AG09309 (cell line): ENCODE data around the gene PEX16.

Source experiments
- DNase-seq: peaks from one replicate; pipeline ENCODE4 v3.0.0-alpha.2; 2010; ENCODE audit warnings: low read depth
- H3K4me3 ChIP-seq: 2 replicates; pipeline ENCODE4 v1.5.1; 2011; ENCODE audit warnings: mild to moderate bottlenecking, low read depth, low read length, moderate library complexity; ENCODE audit not compliant: control insufficient read depth
- TF ChIP-seq, protein P1 (sequence below): IDR thresholded peaks from 2 replicates; pipeline ENCODE4 v1.5.1; 2011; ENCODE audit warnings: mild to moderate bottlenecking, low read depth, low read length, inconsistent platforms; ENCODE audit not compliant: insufficient read depth, control insufficient read depth; ENCODE audit errors: missing control alignments

Gene PEX16

DNA sequence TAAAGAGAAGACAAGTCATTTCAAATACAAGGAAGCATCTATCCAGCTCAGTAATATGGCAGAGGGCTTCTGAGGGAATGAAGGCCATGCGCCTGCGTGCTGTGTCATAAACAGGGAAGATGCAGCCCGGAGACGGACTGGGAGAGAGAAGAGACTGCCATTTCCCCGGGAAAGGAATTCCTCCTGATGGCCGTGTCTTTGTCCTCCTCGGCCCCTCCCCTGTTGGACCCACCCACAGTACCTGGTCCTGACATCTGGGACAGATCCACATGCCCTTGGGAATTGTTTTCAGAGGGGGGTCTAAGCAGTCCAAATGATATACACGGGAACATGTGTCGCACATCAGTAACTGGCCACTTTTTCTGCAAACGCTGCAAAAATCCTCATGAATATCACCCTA is 20.2 kb upstream of the PEX16 start:
- no peak overlapping the region for H3K4me3 ChIP-seq
- TF ChIP-seq, protein P1, sequence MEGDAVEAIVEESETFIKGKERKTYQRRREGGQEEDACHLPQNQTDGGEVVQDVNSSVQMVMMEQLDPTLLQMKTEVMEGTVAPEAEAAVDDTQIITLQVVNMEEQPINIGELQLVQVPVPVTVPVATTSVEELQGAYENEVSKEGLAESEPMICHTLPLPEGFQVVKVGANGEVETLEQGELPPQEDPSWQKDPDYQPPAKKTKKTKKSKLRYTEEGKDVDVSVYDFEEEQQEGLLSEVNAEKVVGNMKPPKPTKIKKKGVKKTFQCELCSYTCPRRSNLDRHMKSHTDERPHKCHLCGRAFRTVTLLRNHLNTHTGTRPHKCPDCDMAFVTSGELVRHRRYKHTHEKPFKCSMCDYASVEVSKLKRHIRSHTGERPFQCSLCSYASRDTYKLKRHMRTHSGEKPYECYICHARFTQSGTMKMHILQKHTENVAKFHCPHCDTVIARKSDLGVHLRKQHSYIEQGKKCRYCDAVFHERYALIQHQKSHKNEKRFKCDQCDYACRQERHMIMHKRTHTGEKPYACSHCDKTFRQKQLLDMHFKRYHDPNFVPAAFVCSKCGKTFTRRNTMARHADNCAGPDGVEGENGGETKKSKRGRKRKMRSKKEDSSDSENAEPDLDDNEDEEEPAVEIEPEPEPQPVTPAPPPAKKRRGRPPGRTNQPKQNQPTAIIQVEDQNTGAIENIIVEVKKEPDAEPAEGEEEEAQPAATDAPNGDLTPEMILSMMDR = no peak

DNA sequence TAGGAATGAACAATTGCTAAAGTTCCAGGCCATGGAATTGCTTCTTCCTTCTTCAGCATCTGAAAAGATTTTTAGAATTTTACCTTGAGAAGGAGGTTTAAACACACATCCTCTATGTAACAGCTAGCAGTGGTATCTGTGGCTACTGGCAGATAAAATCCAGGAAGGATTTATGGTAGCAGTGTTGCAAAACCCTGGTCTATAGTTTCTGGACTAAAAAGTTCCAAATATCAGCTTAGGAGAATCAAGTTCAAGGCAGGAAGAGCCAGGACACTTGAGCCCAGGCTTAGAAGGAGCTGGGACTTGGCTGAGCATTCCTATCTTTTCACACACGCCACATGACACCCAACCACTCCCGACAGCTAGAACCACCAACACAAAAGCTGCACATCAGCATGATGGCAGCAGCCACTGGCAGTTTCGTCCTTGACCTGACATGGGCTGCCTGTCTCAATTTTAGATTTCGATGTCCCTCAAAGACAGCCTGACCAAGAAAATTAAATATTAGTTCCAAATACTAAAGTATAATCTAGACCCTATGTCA is 18.9 kb upstream of the PEX16 start:
- DNase-seq = no peak
- H3K4me3 ChIP-seq = no peak overlapping the region
- TF ChIP-seq, protein P1 = no peak

More for the DNA sequence above, 20.2 kb upstream of the PEX16 start:
- DNase-seq = no peak

DNA sequence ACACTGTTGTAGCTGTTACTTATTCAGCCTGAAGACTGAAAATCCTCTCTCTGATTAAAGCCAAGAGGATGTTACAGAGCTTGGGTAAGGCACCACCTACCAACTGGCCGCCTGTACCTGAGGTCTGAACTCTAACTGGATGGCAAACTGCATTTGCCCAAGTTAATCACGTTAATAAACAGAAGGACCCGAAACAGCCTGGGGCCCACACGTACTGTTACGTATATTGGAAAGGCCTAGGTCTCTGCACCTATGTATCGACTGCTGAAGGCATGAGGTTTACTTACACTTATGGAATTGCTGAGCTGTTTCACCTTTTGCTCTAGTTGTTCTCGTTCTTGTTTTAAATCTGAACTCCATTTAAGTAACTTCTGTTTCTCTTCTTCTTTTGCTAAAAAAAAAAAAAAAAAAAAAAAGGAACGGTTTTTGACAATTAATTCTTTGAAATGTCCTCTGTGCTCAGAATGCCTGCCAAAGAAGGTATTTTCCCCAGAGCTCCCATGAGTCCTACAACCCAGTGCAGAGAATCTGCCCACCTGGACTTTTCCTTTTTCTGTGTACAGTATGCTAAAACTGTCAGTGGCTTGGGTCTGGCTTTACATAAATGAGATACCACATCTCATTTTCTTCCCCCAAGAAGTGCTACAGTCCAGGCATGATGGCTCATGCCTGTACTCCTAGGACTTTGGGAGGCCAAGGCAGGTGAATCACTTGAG is 17.8 kb upstream of the PEX16 start:
- DNase-seq = no peak
- no peak overlapping the region for H3K4me3 ChIP-seq
- TF ChIP-seq, protein P1 = no peak

DNA sequence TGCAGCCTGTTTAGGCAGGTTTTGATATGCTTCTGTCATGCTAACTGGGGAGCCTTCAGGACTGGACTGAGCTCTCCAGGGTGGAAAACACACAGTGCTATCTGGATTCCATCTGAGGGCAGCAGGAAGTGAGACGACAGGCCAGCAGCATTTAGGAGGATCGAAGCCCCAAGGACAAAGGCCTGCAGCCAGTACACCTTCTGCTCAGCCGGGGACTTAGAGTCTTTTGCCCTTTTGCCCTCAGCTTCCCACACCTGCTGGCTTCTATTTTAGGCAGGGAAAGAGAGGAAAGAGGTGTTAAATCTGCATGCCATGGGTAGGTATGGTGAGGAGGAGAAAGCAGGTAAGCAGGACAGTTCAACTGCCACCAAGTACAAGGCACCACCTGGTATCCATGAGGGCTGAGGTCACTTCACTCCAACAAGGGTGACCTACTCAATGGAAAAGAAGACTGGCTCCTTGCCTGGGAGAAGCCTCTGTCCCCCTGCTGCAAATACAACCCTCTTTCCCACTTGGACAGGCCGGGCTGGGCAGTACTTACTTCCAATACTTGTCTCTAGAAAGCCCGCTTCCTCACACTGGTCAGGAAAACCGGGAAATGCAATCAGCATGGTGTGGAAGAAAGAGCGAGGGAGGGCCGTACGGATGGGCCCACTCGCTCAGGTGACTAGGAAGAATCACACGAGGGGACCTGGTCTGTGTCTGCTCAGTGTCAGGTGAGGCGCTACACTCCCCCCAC is 17.1 kb upstream of the PEX16 start:
- DNase-seq = no peak
- TF ChIP-seq, protein P1 = no peak
- no peak overlapping the region for H3K4me3 ChIP-seq

DNA sequence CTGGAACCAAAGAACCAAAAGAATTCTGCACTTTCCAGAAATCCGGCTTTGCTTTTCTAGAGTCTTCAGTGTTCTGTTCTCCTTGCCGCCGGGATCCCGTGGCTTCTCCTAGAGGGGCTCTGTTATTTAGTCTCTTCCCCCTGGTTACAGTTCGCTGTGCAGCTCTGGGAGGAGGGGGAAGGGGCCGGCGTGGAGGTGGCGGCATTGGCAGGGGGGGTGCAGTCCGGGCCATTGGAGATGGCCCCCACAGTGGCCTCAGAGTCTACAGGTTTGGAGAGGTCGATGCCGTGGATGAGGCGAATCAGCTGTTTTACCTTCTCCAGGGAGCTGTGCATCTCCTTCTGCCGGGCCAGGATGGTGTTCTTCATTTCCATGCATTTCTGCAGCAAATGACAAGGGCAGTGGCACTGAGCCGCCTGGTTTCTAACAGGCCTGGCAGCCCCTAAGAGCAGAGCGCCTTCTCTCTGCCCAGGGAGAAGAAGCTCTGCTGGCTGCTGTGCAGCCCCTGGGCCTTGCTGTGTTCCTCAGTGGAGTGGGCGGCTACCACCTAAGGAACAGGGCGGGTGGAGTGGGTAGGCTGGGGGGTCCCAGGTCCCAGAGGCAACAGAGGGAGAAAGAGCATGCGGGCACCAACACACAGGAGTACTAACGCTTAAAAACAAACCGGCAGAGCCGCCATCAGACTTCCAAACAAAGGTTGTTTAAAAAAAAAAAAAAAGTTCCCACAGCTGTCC is 16.3 kb upstream of the PEX16 start:
- H3K4me3 ChIP-seq = no peak overlapping the region
- no peak for DNase-seq
- TF ChIP-seq, protein P1 = no peak

DNA sequence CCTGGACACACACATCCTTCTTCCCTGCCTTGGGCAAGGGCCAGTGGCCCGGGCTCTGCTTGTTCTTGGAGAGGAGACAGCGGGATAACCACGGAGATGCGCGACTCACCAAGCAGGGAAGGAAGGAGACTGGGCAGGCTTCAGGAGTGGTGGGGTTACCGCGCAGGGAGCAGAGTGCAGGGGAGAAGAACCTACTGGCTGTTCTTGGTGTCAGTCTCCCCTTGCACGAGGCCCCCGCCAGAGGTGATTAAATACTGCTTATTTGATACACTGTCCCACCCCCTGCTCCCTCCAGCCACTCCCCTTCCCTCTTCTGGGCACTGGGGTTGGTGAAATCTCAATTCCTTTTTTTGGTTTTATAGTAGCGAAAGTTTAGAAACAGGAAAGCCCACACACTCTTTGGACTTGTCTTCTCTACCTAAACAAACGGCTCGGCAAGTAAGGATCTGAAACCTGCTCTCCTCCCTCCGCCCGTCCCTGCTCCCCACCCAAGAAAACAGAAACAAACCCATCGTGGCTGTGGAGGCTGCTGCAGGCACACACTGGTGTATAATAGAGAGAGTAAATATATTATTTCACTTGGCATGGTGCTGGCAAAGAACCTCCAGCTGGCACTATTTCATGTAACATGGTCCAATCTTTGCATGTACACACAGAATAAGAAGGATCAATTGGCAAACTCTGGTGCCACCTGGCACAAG is 15.6 kb upstream of the PEX16 start:
- TF ChIP-seq, protein P1 = no peak
- H3K4me3 ChIP-seq = no peak overlapping the region
- DNase-seq = no peak
